Glutamatergic neuron (in vitro differentiated cells): ENCODE results near the gene ARL15. TPM values are rescaled to one million over a fixed set of nuclear protein-coding genes. Genes with fewer than 3 reads are reported as not detected.

Experiments
- DNase-seq: peaks from one replicate; pipeline ENCODE4 v3.0.0; 2022
- H3K27ac Mint-ChIP-seq: one replicate; pipeline ENCODE4 v1.8.0; 2020; ENCODE audit warnings: mild to moderate bottlenecking, mixed read lengths, inconsistent platforms; ENCODE audit not compliant: unreplicated experiment
- H3K27me3 Mint-ChIP-seq: one replicate; pipeline ENCODE4 v1.8.0; 2020; ENCODE audit warnings: mild to moderate bottlenecking, moderate library complexity, mixed read lengths, inconsistent platforms; ENCODE audit not compliant: unreplicated experiment
- H3K36me3 Mint-ChIP-seq: one replicate; pipeline ENCODE4 v1.8.0; 2020; ENCODE audit warnings: mild to moderate bottlenecking, mixed read lengths, inconsistent platforms; ENCODE audit not compliant: unreplicated experiment
- H3K4me1 Mint-ChIP-seq: one replicate; pipeline ENCODE4 v1.8.0; 2020; ENCODE audit warnings: mild to moderate bottlenecking, low read depth, mixed read lengths, inconsistent platforms; ENCODE audit not compliant: unreplicated experiment
- H3K4me3 Mint-ChIP-seq: one replicate; pipeline ENCODE4 v1.8.0; 2020; ENCODE audit warnings: mild to moderate bottlenecking, mixed read lengths, inconsistent platforms; ENCODE audit not compliant: unreplicated experiment
- H3K9me3 Mint-ChIP-seq: one replicate; pipeline ENCODE4 v1.8.0; 2020; ENCODE audit warnings: mild to moderate bottlenecking, moderate library complexity, mixed read lengths, inconsistent platforms; ENCODE audit not compliant: unreplicated experiment
- CTCF ChIP-seq: fragments of 200-600 bp; sonication (generic); IDR thresholded peaks from one replicate; pipeline ENCODE4 v1.5.0; 2021; ENCODE audit not compliant: partially characterized antibody, unreplicated experiment
- total RNA-seq: library from RNA; stranded (reverse); fragmentation: NEBNext Ultra II Directional; extraction: Animal tissue kit (Norgen Biotek cat#: 25700); gene quantifications from one replicate; pipeline ENCODE4 v1.2.1, GENCODE V29; 2021; ENCODE audit not compliant: unreplicated experiment

ARL15 gene
- total RNA-seq, 1 donor from 2014 or later: 37.4 TPM

GRCh38 chr5:53940921-53941320 lies 369.5 kb downstream of the ARL15 start:
- Mint-ChIP-seq H3K27ac (no peak overlapping the region), H3K9me3 (no peaks in the 10 kb centered on the region), H3K36me3 (no peaks in the 10 kb centered on the region), H3K27me3 (peaks cover 2% of the 10 kb centered on the region), H3K4me3 (no peak overlapping the region), H3K4me1 (no peaks in the 10 kb centered on the region)
- TF ChIP-seq CTCF: no peak
- DNase-seq: no peak

- H3K4me1 Mint-ChIP-seq: no peaks in the 10 kb centered on the region
- H3K36me3 Mint-ChIP-seq: no peaks in the 10 kb centered on the region
- TF ChIP-seq CTCF: no peak
- peaks cover 2% of the 10 kb centered on the region for H3K27me3 Mint-ChIP-seq
- no peak overlapping the region for H3K4me3 Mint-ChIP-seq
- H3K27ac Mint-ChIP-seq: no peak overlapping the region
- H3K9me3 Mint-ChIP-seq: no peaks in the 10 kb centered on the region
- no peak for DNase-seq
These were observed 372.9 kb downstream of the ARL15 start for GRCh38 chr5:53937467-53937866.

GRCh38 chr5:53936481-53937352 lies 373.7 kb downstream of the ARL15 start:
- Mint-ChIP-seq H3K9me3 (no peaks in the 10 kb centered on the region), H3K27me3 (peaks cover 2% of the 10 kb centered on the region), H3K4me1 (no peaks in the 10 kb centered on the region), H3K4me3 (no peak overlapping the region), H3K27ac (no peak overlapping the region), H3K36me3 (no peaks in the 10 kb centered on the region)
- DNase-seq: no peak
- no peak for TF ChIP-seq CTCF

GRCh38 chr5:53934151-53934820 lies 376.1 kb downstream of the ARL15 start:
- Mint-ChIP-seq H3K9me3 (no peaks in the 10 kb centered on the region), H3K36me3 (no peaks in the 10 kb centered on the region), H3K4me1 (no peaks in the 10 kb centered on the region), H3K27ac (no peak overlapping the region), H3K4me3 (no peak overlapping the region), H3K27me3 (peaks cover 1% of the 10 kb centered on the region)
- DNase-seq: no peak
- TF ChIP-seq CTCF: no peak

GRCh38 chr5:53932351-53932750 lies 378.0 kb downstream of the ARL15 start:
- no peak for TF ChIP-seq CTCF
- no peaks in the 10 kb centered on the region for H3K36me3 Mint-ChIP-seq
- no peaks in the 10 kb centered on the region for H3K4me1 Mint-ChIP-seq
- H3K27ac Mint-ChIP-seq: no peak overlapping the region
- no peak for DNase-seq
- no peaks in the 10 kb centered on the region for H3K27me3 Mint-ChIP-seq
- H3K9me3 Mint-ChIP-seq: no peaks in the 10 kb centered on the region
- no peak overlapping the region for H3K4me3 Mint-ChIP-seq
